SK-N-SH (cell line): ENCODE results near the gene VTCN1.

ENCODE experiments used
- CHD2 ChIP-seq: fragments of 150-350 bp; IDR thresholded peaks from 2 replicates; pipeline ENCODE4 v1.6.1; 2018; ENCODE audit warnings: low read length; ENCODE audit not compliant: partially characterized antibody
- EP300 ChIP-seq, 2 experiments: IDR thresholded peaks; 2 replicates each; pipeline versions ENCODE4 v1.4.0 to v1.6.1; 2012; ENCODE audit warnings: borderline replicate concordance in 1 of 2, low read depth in 1 of 2, low read length in 1 of 2
- EZH2phosphoT487 ChIP-seq: fragments of 200-600 bp; sonication (generic); IDR thresholded peaks from 2 replicates; pipeline ENCODE4 v1.6.1; 2017; ENCODE audit warnings: low read depth, mixed run types, mild to moderate bottlenecking, antibody characterized with exemption, moderate library complexity, borderline replicate concordance
- GABPA ChIP-seq: IDR thresholded peaks from 2 replicates; pipeline ENCODE4 v1.4.0; 2012; ENCODE audit warnings: low read depth, mild to moderate bottlenecking
- IRF3 ChIP-seq: fragments of 150-350 bp; IDR thresholded peaks from 2 replicates; pipeline ENCODE4 v1.6.1; 2016; ENCODE audit warnings: mild to moderate bottlenecking, low read depth, low read length
- MAX ChIP-seq: IDR thresholded peaks from 2 replicates; pipeline ENCODE4 v1.4.0; 2012; ENCODE audit warnings: low read depth
- MXI1 ChIP-seq: IDR thresholded peaks from 2 replicates; pipeline ENCODE4 v1.6.1; 2012; ENCODE audit warnings: mild to moderate bottlenecking, low read depth, low read length, improper control_type of control experiment
- PBX3 ChIP-seq: IDR thresholded peaks from 2 replicates; pipeline ENCODE4; 2012
- POLR2AphosphoS5 ChIP-seq: IDR thresholded peaks from 2 replicates; pipeline ENCODE4 v1.6.1; 2012; ENCODE audit warnings: low read depth, low read length
- RCOR1 ChIP-seq: fragments of 150-350 bp; IDR thresholded peaks from 2 replicates; pipeline ENCODE4 v1.6.1; 2017; ENCODE audit warnings: antibody characterized with exemption, low read length
- TF ChIP-seq, protein P1 (sequence below): fragments of 200-600 bp; sonication (generic); IDR thresholded peaks from 2 replicates; pipeline ENCODE4 v1.6.1; 2017; ENCODE audit warnings: antibody characterized with exemption, mild to moderate bottlenecking, moderate library complexity
- TF ChIP-seq, protein P2 (sequence below): IDR thresholded peaks from 2 replicates; pipeline ENCODE4 v1.6.1; 2012; ENCODE audit warnings: mild to moderate bottlenecking, low read depth, low read length, moderate library complexity

- TF ChIP-seq POLR2AphosphoS5 (no peak), CHD2 (no peak), EP300 (IDR thresholded peaks at IDR 0.05; ENCODE audit: borderline replicate concordance in 1 of 2, low read depth in 1 of 2, low read length in 1 of 2) (no peak), PBX3 (no peak), MAX (no peak), RCOR1 (no peak), IRF3 (no peak), GABPA (no peak), MXI1 (no peak), EZH2phosphoT487 (no peak)
- TF ChIP-seq, protein P1, sequence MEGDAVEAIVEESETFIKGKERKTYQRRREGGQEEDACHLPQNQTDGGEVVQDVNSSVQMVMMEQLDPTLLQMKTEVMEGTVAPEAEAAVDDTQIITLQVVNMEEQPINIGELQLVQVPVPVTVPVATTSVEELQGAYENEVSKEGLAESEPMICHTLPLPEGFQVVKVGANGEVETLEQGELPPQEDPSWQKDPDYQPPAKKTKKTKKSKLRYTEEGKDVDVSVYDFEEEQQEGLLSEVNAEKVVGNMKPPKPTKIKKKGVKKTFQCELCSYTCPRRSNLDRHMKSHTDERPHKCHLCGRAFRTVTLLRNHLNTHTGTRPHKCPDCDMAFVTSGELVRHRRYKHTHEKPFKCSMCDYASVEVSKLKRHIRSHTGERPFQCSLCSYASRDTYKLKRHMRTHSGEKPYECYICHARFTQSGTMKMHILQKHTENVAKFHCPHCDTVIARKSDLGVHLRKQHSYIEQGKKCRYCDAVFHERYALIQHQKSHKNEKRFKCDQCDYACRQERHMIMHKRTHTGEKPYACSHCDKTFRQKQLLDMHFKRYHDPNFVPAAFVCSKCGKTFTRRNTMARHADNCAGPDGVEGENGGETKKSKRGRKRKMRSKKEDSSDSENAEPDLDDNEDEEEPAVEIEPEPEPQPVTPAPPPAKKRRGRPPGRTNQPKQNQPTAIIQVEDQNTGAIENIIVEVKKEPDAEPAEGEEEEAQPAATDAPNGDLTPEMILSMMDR = no peak
- TF ChIP-seq, protein P2, sequence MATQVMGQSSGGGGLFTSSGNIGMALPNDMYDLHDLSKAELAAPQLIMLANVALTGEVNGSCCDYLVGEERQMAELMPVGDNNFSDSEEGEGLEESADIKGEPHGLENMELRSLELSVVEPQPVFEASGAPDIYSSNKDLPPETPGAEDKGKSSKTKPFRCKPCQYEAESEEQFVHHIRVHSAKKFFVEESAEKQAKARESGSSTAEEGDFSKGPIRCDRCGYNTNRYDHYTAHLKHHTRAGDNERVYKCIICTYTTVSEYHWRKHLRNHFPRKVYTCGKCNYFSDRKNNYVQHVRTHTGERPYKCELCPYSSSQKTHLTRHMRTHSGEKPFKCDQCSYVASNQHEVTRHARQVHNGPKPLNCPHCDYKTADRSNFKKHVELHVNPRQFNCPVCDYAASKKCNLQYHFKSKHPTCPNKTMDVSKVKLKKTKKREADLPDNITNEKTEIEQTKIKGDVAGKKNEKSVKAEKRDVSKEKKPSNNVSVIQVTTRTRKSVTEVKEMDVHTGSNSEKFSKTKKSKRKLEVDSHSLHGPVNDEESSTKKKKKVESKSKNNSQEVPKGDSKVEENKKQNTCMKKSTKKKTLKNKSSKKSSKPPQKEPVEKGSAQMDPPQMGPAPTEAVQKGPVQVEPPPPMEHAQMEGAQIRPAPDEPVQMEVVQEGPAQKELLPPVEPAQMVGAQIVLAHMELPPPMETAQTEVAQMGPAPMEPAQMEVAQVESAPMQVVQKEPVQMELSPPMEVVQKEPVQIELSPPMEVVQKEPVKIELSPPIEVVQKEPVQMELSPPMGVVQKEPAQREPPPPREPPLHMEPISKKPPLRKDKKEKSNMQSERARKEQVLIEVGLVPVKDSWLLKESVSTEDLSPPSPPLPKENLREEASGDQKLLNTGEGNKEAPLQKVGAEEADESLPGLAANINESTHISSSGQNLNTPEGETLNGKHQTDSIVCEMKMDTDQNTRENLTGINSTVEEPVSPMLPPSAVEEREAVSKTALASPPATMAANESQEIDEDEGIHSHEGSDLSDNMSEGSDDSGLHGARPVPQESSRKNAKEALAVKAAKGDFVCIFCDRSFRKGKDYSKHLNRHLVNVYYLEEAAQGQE = no peak
Measured at GRCh38 chr1:117169871-117170596, 40.7 kb downstream of the VTCN1 start.
